Measurements from ENCODE around the gene FCGBP. TPM values are rescaled to one million over a fixed set of nuclear protein-coding genes. Genes with fewer than 3 reads are reported as not detected.

FCGBP gene
- total RNA-seq, 2 experiments from 2014 or later: 5.8 to 6.2 TPM

GRCh38 chr19:39946532-39946931 lies 12.1 kb upstream of the FCGBP start:
- Mint-ChIP-seq H3K4me3 (no peak overlapping the region), H3K27ac (no peak overlapping the region), H3K4me1 (ENCODE audit: low read depth) (peaks cover 51% of the 10 kb centered on the region), H3K27me3 (ENCODE audit: low read depth) (no peaks in the 10 kb centered on the region), H3K9me3 (ENCODE audit: insufficient read depth) (peaks cover 17% of the 10 kb centered on the region), H3K36me3 (ENCODE audit: low read depth) (peaks cover 22% of the 10 kb centered on the region)
- ChIA-PET POLR2A (interaction anchor here (0.7 kb wide), 1 partner anchor 542 kb away, joined by 3 read pairs; no protein-coding TSS in a partner anchor), CTCF (interaction anchor here (0.7 to 9.2 kb wide), 2 partner anchors 23 to 893 kb away, joined by 3 to 133 read pairs; partner anchors contain the start of gene PSMC4)
- no peak for DNase-seq
- ATAC-seq: no peak

GRCh38 chr19:39943586-39943985 lies 9.2 kb upstream of the FCGBP start:
- Mint-ChIP-seq H3K9me3 (ENCODE audit: insufficient read depth) (peaks cover 22% of the 10 kb centered on the region), H3K27ac (peak overlapping the region; percentile 70), H3K4me1 (ENCODE audit: low read depth) (peaks cover 62% of the 10 kb centered on the region), H3K36me3 (ENCODE audit: low read depth) (peaks cover 36% of the 10 kb centered on the region), H3K4me3 (no peak overlapping the region), H3K27me3 (ENCODE audit: low read depth) (no peaks in the 10 kb centered on the region)
- no peak for ATAC-seq
- ChIA-PET CTCF (interaction anchor here (1.5 to 9.2 kb wide), 2 partner anchors 12 to 26 kb away, joined by 3 to 133 read pairs; partner anchors contain the start of gene PSMC4), POLR2A (interaction anchor here (2.3 kb wide), 1 partner anchor 27 kb away, joined by 16 read pairs; the partner anchor contains the start of gene PSMC4)
- no peak for DNase-seq

GRCh38 chr19:39942366-39942730 lies 7.9 kb upstream of the FCGBP start:
- ChIA-PET CTCF (interaction anchor here (0.6 to 9.2 kb wide), 7 partner anchors 11 to 150 kb away, joined by 3 to 133 read pairs (median 3); partner anchors contain the start of gene PSMC4), POLR2A (interaction anchor here (0.9 to 2.0 kb wide), 4 partner anchors 9 to 28 kb away, joined by 3 to 31 read pairs (median 11); partner anchors contain the start of gene PSMC4)
- DNase-seq: no peak
- Mint-ChIP-seq H3K27ac (peak overlapping the region; percentile 89), H3K4me1 (ENCODE audit: low read depth) (peaks cover 66% of the 10 kb centered on the region), H3K9me3 (ENCODE audit: insufficient read depth) (peaks cover 19% of the 10 kb centered on the region), H3K27me3 (ENCODE audit: low read depth) (no peaks in the 10 kb centered on the region), H3K36me3 (ENCODE audit: low read depth) (peaks cover 35% of the 10 kb centered on the region), H3K4me3 (peak overlapping the region; percentile 59)
- ATAC-seq: no peak

- DNase-seq (peak; percentile 73), ATAC-seq (peak; percentile 86)
- Mint-ChIP-seq H3K4me1 (ENCODE audit: low read depth) (peaks cover 70% of the 10 kb centered on the region), H3K27ac (peak overlapping the region; percentile 88), H3K27me3 (ENCODE audit: low read depth) (no peaks in the 10 kb centered on the region), H3K4me3 (peak overlapping the region; percentile 59), H3K9me3 (ENCODE audit: insufficient read depth) (peaks cover 19% of the 10 kb centered on the region), H3K36me3 (ENCODE audit: low read depth) (peaks cover 33% of the 10 kb centered on the region)
- ChIA-PET POLR2A (interaction anchor here (0.9 to 2.0 kb wide), 4 partner anchors 10 to 29 kb away, joined by 3 to 31 read pairs (median 11); partner anchors contain the start of gene PSMC4), CTCF (interaction anchor here (0.7 to 9.2 kb wide), 6 partner anchors 12 to 149 kb away, joined by 3 to 133 read pairs (median 4); partner anchors contain the start of gene PSMC4)
Observed at GRCh38 chr19:39941615-39942365, 7.4 kb upstream of the FCGBP start.

- CTCF ChIA-PET: interaction anchor here (0.9 to 9.2 kb wide), 3 partner anchors 12 to 97 kb away, joined by 3 to 133 read pairs (median 17); partner anchors contain the start of gene PSMC4
- Mint-ChIP-seq H3K4me3 (peak overlapping the region; percentile 59), H3K27me3 (ENCODE audit: low read depth) (no peaks in the 10 kb centered on the region), H3K36me3 (ENCODE audit: low read depth) (peaks cover 33% of the 10 kb centered on the region), H3K27ac (peak overlapping the region; percentile 88), H3K9me3 (ENCODE audit: insufficient read depth) (peaks cover 19% of the 10 kb centered on the region), H3K4me1 (ENCODE audit: low read depth) (peaks cover 74% of the 10 kb centered on the region)
- DNase-seq: peak; percentile 39
- POLR2A ChIA-PET: interaction anchor here (0.9 to 2.0 kb wide), 4 partner anchors 10 to 29 kb away, joined by 4 to 31 read pairs (median 12); partner anchors contain the start of gene PSMC4
- peak; percentile 25 for ATAC-seq
Observed at GRCh38 chr19:39941151-39941550, 6.7 kb upstream of the FCGBP start.

GRCh38 chr19:39940221-39940833 lies 5.9 kb upstream of the FCGBP start:
- ChIA-PET POLR2A (interaction anchor here (0.9 to 1.5 kb wide), 2 partner anchors 18 to 30 kb away, joined by 3 to 6 read pairs; partner anchors contain the start of gene PSMC4), CTCF (interaction anchor here (0.8 to 9.2 kb wide), 4 partner anchors 10 to 29 kb away, joined by 3 to 133 read pairs (median 10); partner anchors contain the start of gene PSMC4)
- Mint-ChIP-seq H3K4me1 (ENCODE audit: low read depth) (peaks cover 78% of the 10 kb centered on the region), H3K36me3 (ENCODE audit: low read depth) (peaks cover 33% of the 10 kb centered on the region), H3K4me3 (peak overlapping the region; percentile 59), H3K27me3 (ENCODE audit: low read depth) (no peaks in the 10 kb centered on the region), H3K9me3 (ENCODE audit: insufficient read depth) (peaks cover 19% of the 10 kb centered on the region), H3K27ac (peak overlapping the region; percentile 88)
- no peak for DNase-seq
- no peak for ATAC-seq

GRCh38 chr19:39939556-39939955 lies 5.1 kb upstream of the FCGBP start:
- ChIA-PET POLR2A (interaction anchor here (0.9 to 1.5 kb wide), 2 partner anchors 19 to 31 kb away, joined by 3 to 6 read pairs; partner anchors contain the start of gene PSMC4), CTCF (interaction anchor here (0.8 to 9.2 kb wide), 3 partner anchors 11 to 30 kb away, joined by 3 to 133 read pairs (median 4); partner anchors contain the start of gene PSMC4)
- Mint-ChIP-seq H3K4me1 (ENCODE audit: low read depth) (peaks cover 83% of the 10 kb centered on the region), H3K36me3 (ENCODE audit: low read depth) (peaks cover 33% of the 10 kb centered on the region), H3K27me3 (ENCODE audit: low read depth) (no peaks in the 10 kb centered on the region), H3K9me3 (ENCODE audit: insufficient read depth) (peaks cover 19% of the 10 kb centered on the region), H3K27ac (no peak overlapping the region), H3K4me3 (no peak overlapping the region)
- no peak for ATAC-seq
- no peak for DNase-seq

GRCh38 chr19:39937787-39938186 lies 3.4 kb upstream of the FCGBP start:
- H3K27me3 Mint-ChIP-seq (ENCODE audit: low read depth): no peaks in the 10 kb centered on the region
- no peak for ATAC-seq
- ChIA-PET POLR2A (interaction anchor here (4.7 kb wide), 1 partner anchor 32 kb away, joined by 29 read pairs; the partner anchor contains the start of gene PSMC4), CTCF (interaction anchor here (1.1 to 4.9 kb wide), 3 partner anchors 15 to 32 kb away, joined by 3 to 61 read pairs (median 4); partner anchors contain the start of gene PSMC4)
- H3K36me3 Mint-ChIP-seq (ENCODE audit: low read depth): peaks cover 30% of the 10 kb centered on the region
- H3K4me1 Mint-ChIP-seq (ENCODE audit: low read depth): peaks cover 76% of the 10 kb centered on the region
- peak overlapping the region; percentile 73 for H3K27ac Mint-ChIP-seq
- peaks cover 19% of the 10 kb centered on the region for H3K9me3 Mint-ChIP-seq (ENCODE audit: insufficient read depth)
- DNase-seq: no peak
- H3K4me3 Mint-ChIP-seq: no peak overlapping the region

- DNase-seq (peak; percentile 46), ATAC-seq (peak; percentile 33)
- POLR2A ChIA-PET: interaction anchor here (0.7 to 4.7 kb wide), 3 partner anchors 14 to 33 kb away, joined by 3 to 29 read pairs (median 4); partner anchors contain the start of gene PSMC4
- no peak overlapping the region for H3K4me3 Mint-ChIP-seq
- peak overlapping the region; percentile 73 for H3K27ac Mint-ChIP-seq
- peaks cover 27% of the 10 kb centered on the region for H3K36me3 Mint-ChIP-seq (ENCODE audit: low read depth)
- H3K27me3 Mint-ChIP-seq (ENCODE audit: low read depth): no peaks in the 10 kb centered on the region
- peaks cover 70% of the 10 kb centered on the region for H3K4me1 Mint-ChIP-seq (ENCODE audit: low read depth)
- CTCF ChIA-PET: interaction anchor here (1.1 to 4.9 kb wide), 3 partner anchors 16 to 33 kb away, joined by 3 to 61 read pairs (median 4); partner anchors contain the start of gene PSMC4
- peaks cover 19% of the 10 kb centered on the region for H3K9me3 Mint-ChIP-seq (ENCODE audit: insufficient read depth)
Observed at GRCh38 chr19:39937094-39937720, 2.8 kb upstream of the FCGBP start.

GRCh38 chr19:39936622-39937021 lies 2.2 kb upstream of the FCGBP start:
- peak overlapping the region; percentile 78 for H3K27ac Mint-ChIP-seq
- no peaks in the 10 kb centered on the region for H3K27me3 Mint-ChIP-seq (ENCODE audit: low read depth)
- peaks cover 19% of the 10 kb centered on the region for H3K9me3 Mint-ChIP-seq (ENCODE audit: insufficient read depth)
- H3K36me3 Mint-ChIP-seq (ENCODE audit: low read depth): peaks cover 26% of the 10 kb centered on the region
- DNase-seq (no peak), ATAC-seq (no peak)
- H3K4me3 Mint-ChIP-seq: no peak overlapping the region
- H3K4me1 Mint-ChIP-seq (ENCODE audit: low read depth): peaks cover 67% of the 10 kb centered on the region
- CTCF ChIA-PET: interaction anchor here (1.3 to 4.9 kb wide), 2 partner anchors 18 to 34 kb away, joined by 3 to 61 read pairs; partner anchors contain the start of gene PSMC4
- POLR2A ChIA-PET: interaction anchor here (0.6 to 4.7 kb wide), 6 partner anchors 9 to 1307 kb away, joined by 3 to 29 read pairs (median 3); partner anchors contain the start of genes PSMC4 and SUPT5H

Measured in activated CD8-positive, alpha-beta T cell treated with anti-CD3 and anti-CD28 coated beads, Interleukin-2, amount 10 ng/mL, durations not matched to agents 7 days and 5 days (primary cell).